Measurements from ENCODE around the gene UBE3C.

Gene UBE3C

GRCh38 chr7:157299613-157300368 lies 161.1 kb downstream of the UBE3C start:
- no peak overlapping the region for H3K4me2 ChIP-seq (ENCODE audit: low read length)
- no peaks in the 10 kb centered on the region for H3K9me3 ChIP-seq (ENCODE audit: control insufficient read depth, insufficient read depth, low read length)
- H3K4me3 ChIP-seq (ENCODE audit: low read length): no peak overlapping the region
- H3K27me3 ChIP-seq (ENCODE audit: control insufficient read depth, low read length): no peaks in the 10 kb centered on the region
- no peaks in the 10 kb centered on the region for H3K79me2 ChIP-seq (ENCODE audit: control insufficient read depth, low read length)
- H3K27ac ChIP-seq (ENCODE audit: low read depth, low read length): no peak overlapping the region
- no peaks in the 10 kb centered on the region for H4K20me1 ChIP-seq (ENCODE audit: control insufficient read depth, insufficient read depth, low read depth, low read length)
- H3K4me1 ChIP-seq (ENCODE audit: control insufficient read depth, low read length): peaks cover 14% of the 10 kb centered on the region
- no peak for TF ChIP-seq EZH2phosphoT487 (IDR thresholded peaks at IDR 0.05; ENCODE audit: borderline replicate concordance, low read length)
- TF ChIP-seq, protein P1, sequence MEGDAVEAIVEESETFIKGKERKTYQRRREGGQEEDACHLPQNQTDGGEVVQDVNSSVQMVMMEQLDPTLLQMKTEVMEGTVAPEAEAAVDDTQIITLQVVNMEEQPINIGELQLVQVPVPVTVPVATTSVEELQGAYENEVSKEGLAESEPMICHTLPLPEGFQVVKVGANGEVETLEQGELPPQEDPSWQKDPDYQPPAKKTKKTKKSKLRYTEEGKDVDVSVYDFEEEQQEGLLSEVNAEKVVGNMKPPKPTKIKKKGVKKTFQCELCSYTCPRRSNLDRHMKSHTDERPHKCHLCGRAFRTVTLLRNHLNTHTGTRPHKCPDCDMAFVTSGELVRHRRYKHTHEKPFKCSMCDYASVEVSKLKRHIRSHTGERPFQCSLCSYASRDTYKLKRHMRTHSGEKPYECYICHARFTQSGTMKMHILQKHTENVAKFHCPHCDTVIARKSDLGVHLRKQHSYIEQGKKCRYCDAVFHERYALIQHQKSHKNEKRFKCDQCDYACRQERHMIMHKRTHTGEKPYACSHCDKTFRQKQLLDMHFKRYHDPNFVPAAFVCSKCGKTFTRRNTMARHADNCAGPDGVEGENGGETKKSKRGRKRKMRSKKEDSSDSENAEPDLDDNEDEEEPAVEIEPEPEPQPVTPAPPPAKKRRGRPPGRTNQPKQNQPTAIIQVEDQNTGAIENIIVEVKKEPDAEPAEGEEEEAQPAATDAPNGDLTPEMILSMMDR (IDR thresholded peaks at IDR 0.05; ENCODE audit: low read depth, low read length, poor library complexity, severe bottlenecking): no peak
- no peaks in the 10 kb centered on the region for H3K36me3 ChIP-seq (ENCODE audit: control insufficient read depth, low read length)
- H3F3A ChIP-seq (ENCODE audit: control insufficient read depth, insufficient read depth): no peaks in the 10 kb centered on the region
- H3K9me2 ChIP-seq (replicated peaks; ENCODE audit: control insufficient read depth, low read length): no peaks in the 10 kb centered on the region

- TF ChIP-seq EZH2phosphoT487 (IDR thresholded peaks at IDR 0.05; ENCODE audit: borderline replicate concordance, low read length): no peak
- TF ChIP-seq, protein P1 (IDR thresholded peaks at IDR 0.05; ENCODE audit: low read depth, low read length, poor library complexity, severe bottlenecking): no peak
- Histone ChIP-seq H3K9me3 (ENCODE audit: control insufficient read depth, insufficient read depth, low read length) (no peaks in the 10 kb centered on the region), H3K4me1 (ENCODE audit: control insufficient read depth, low read length) (peaks cover 14% of the 10 kb centered on the region), H3K27ac (ENCODE audit: low read depth, low read length) (no peak overlapping the region), H4K20me1 (ENCODE audit: control insufficient read depth, insufficient read depth, low read depth, low read length) (no peaks in the 10 kb centered on the region), H3K79me2 (ENCODE audit: control insufficient read depth, low read length) (no peaks in the 10 kb centered on the region), H3K4me3 (ENCODE audit: low read length) (no peak overlapping the region), H3K36me3 (ENCODE audit: control insufficient read depth, low read length) (no peaks in the 10 kb centered on the region), H3K27me3 (ENCODE audit: control insufficient read depth, low read length) (no peaks in the 10 kb centered on the region), H3F3A (ENCODE audit: control insufficient read depth, insufficient read depth) (no peaks in the 10 kb centered on the region), H3K4me2 (ENCODE audit: low read length) (no peak overlapping the region), H3K9me2 (replicated peaks; ENCODE audit: control insufficient read depth, low read length) (no peaks in the 10 kb centered on the region)
Observed at GRCh38 chr7:157300369-157300825, 161.7 kb downstream of the UBE3C start.

GRCh38 chr7:157301610-157302120 lies 162.9 kb downstream of the UBE3C start:
- no peaks in the 10 kb centered on the region for H3K79me2 ChIP-seq (ENCODE audit: control insufficient read depth, low read length)
- H3K4me1 ChIP-seq (ENCODE audit: control insufficient read depth, low read length): peaks cover 14% of the 10 kb centered on the region
- TF ChIP-seq, protein P1 (IDR thresholded peaks at IDR 0.05; ENCODE audit: low read depth, low read length, poor library complexity, severe bottlenecking): no peak
- no peak for TF ChIP-seq EZH2phosphoT487 (IDR thresholded peaks at IDR 0.05; ENCODE audit: borderline replicate concordance, low read length)
- no peak overlapping the region; the same call in 1 of the 2 replicates for H3K4me3 ChIP-seq (ENCODE audit: low read length)
- no peaks in the 10 kb centered on the region for H4K20me1 ChIP-seq (ENCODE audit: control insufficient read depth, insufficient read depth, low read depth, low read length)
- peak overlapping the region; percentile 51 for H3K4me2 ChIP-seq (ENCODE audit: low read length)
- H3K9me2 ChIP-seq (replicated peaks; ENCODE audit: control insufficient read depth, low read length): no peaks in the 10 kb centered on the region
- H3F3A ChIP-seq (ENCODE audit: control insufficient read depth, insufficient read depth): no peaks in the 10 kb centered on the region
- no peaks in the 10 kb centered on the region for H3K36me3 ChIP-seq (ENCODE audit: control insufficient read depth, low read length)
- peaks cover 4% of the 10 kb centered on the region; the same call in 1 of the 2 replicates for H3K27me3 ChIP-seq (ENCODE audit: control insufficient read depth, low read length)
- no peak overlapping the region for H3K27ac ChIP-seq (ENCODE audit: low read depth, low read length)
- H3K9me3 ChIP-seq (ENCODE audit: control insufficient read depth, insufficient read depth, low read length): no peaks in the 10 kb centered on the region

All from DOHH2 (cell line).